CD4-positive, alpha-beta T cell treated with Interleukin-15 for 1 hour (primary cell): ENCODE measurements around the gene PIK3C2G.
"Not testable (repeated sequence)": the region's sequence is repeated elsewhere in the genome, so short reads cannot be mapped to it uniquely, and the experiment has no call there.

Experiments used
- DNase-seq: peaks from one replicate; pipeline ENCODE4 v3.0.0-alpha.2; 2020

PIK3C2G gene

GRCh38 chr12:18651525-18651924 is 390.2 kb downstream of the PIK3C2G start:
- no peak for DNase-seq

GRCh38 chr12:18652596-18652995 is 391.3 kb downstream of the PIK3C2G start:
- DNase-seq: no peak

- DNase-seq: no peak
Measured at GRCh38 chr12:18653465-18653864, 392.1 kb downstream of the PIK3C2G start.

GRCh38 chr12:18655351-18655750 is 394.0 kb downstream of the PIK3C2G start:
- no peak for DNase-seq

GRCh38 chr12:18658179-18658578 is 396.9 kb downstream of the PIK3C2G start:
- no peak for DNase-seq

- no peak for DNase-seq
Measured at GRCh38 chr12:18658829-18659228, 397.5 kb downstream of the PIK3C2G start.

- DNase-seq: no peak
Measured at GRCh38 chr12:18676141-18676540, 414.8 kb downstream of the PIK3C2G start.

- DNase-seq: no peak
Measured at GRCh38 chr12:18676996-18677588, 415.8 kb downstream of the PIK3C2G start.

GRCh38 chr12:18681818-18682217 is 420.5 kb downstream of the PIK3C2G start:
- DNase-seq: no peak

- DNase-seq: no peak
Measured at GRCh38 chr12:18683327-18684013, 422.2 kb downstream of the PIK3C2G start.

- DNase-seq: no peak
Measured at GRCh38 chr12:18684430-18684829, 423.1 kb downstream of the PIK3C2G start.

GRCh38 chr12:18689771-18690170 is 428.5 kb downstream of the PIK3C2G start:
- DNase-seq: no peak

- DNase-seq: no peak
Measured at GRCh38 chr12:18690653-18691052, 429.3 kb downstream of the PIK3C2G start.

- not testable (repeated sequence) for DNase-seq
Measured at GRCh38 chr12:18693986-18694385, 432.7 kb downstream of the PIK3C2G start.

GRCh38 chr12:18696971-18697602 is 435.8 kb downstream of the PIK3C2G start:
- no peak for DNase-seq
